ENCODE results near the gene MRPS21.

GRCh38 chr1:150320667-150320978, 27.0 kb downstream of the MRPS21 start:
- no peak for TF ChIP-seq ZNF274 (IDR thresholded peaks at IDR 0.05; ENCODE audit: low read depth, low read length)
- no peak for TF ChIP-seq SUZ12 (IDR thresholded peaks at IDR 0.05; ENCODE audit: extremely low read depth, insufficient read depth, insufficient read length)
- TF ChIP-seq YY1 (IDR thresholded peaks at IDR 0.05; ENCODE audit: insufficient read depth, insufficient read length): no peak

Measured in NT2/D1 (cell line).